GM12878 (cell line): ENCODE data around the gene ALDH3B2. TPM values are rescaled to one million over a fixed set of nuclear protein-coding genes. Genes with fewer than 3 reads are reported as not detected.

ENCODE experiments used
- ATAC-seq: fragments of 200-7000 bp; cut with Tn5 transposase; 3 replicates; pipeline ENCODE4 v1.9.1; 2020; ENCODE audit warnings: mild to moderate bottlenecking, moderate library complexity
- BruUV-seq: library from RNA; stranded (reverse); fragments of 400-500 nt; replicated peaks from 2 replicates; lab custom pipeline; 2021; lab: Mats Ljungman, UMichigan
- CTCF ChIA-PET: fragments of 300-600 bp; sonication (Branson Sonifier 250); formaldehyde crosslinking; extraction: SDS; loops from one replicate; lab custom pipeline; 2021; ENCODE audit warnings: inconsistent platforms; lab: Yijun Ruan, JAX
- POLR2A ChIA-PET: fragments of 350-600 bp; formaldehyde crosslinking; extraction: SDS; loops from one replicate; lab custom pipeline; 2021; ENCODE audit warnings: inconsistent platforms; lab: Charles Lee
- RAD21 ChIA-PET: fragments of 300-600 bp; sonication (Branson Sonifier 250); formaldehyde crosslinking; loops from one replicate; lab custom pipeline; 2023; ENCODE audit warnings: antibody characterized with exemption; ENCODE audit not compliant: unreplicated experiment; lab: Charles Lee
- SMC1A ChIA-PET: fragments of 300-600 bp; sonication (Branson Sonifier 250); formaldehyde crosslinking; loops from one replicate; lab custom pipeline; 2023; ENCODE audit not compliant: unreplicated experiment, uncharacterized antibody; lab: Charles Lee
- DNase-seq: peaks from one replicate; pipeline ENCODE4 v3.0.0-alpha.2; 2011; ENCODE audit warnings: low read depth, low spot score
- FAIRE-seq: peaks from 3 replicates; lab custom pipeline; 2011; peaks lifted over from hg19 to GRCh38; lab: Jason Lieb, UNC
- H2AFZ ChIP-seq: 2 replicates; pipeline ENCODE4 v1.6.0; 2011; ENCODE audit warnings: low read depth, low read length, control low read depth; ENCODE audit not compliant: control insufficient read depth
- H3K27ac ChIP-seq: 2 replicates; pipeline ENCODE4 v1.5.1; 2011; ENCODE audit warnings: control low read depth; ENCODE audit not compliant: control insufficient read depth, insufficient read depth
- H3K27me3 ChIP-seq, 2 experiments: replicated peaks in 1 of 2; 2 replicates each; pipeline versions ENCODE4 v1.6.0 to v1.6.1; 2011; ENCODE audit warnings: low read length in 1 of 2; ENCODE audit not compliant: control insufficient read depth in 2 of 2, insufficient read depth in 2 of 2
- H3K36me3 ChIP-seq, 2 experiments: 2 replicates each; pipeline ENCODE4 v1.5.1; 2011; ENCODE audit warnings: low read length in 1 of 2; ENCODE audit not compliant: control insufficient read depth in 2 of 2, insufficient read depth in 2 of 2
- H3K4me1 ChIP-seq: 2 replicates; pipeline ENCODE4 v1.6.1; 2011; ENCODE audit warnings: mild to moderate bottlenecking, low read length, moderate library complexity, mixed read lengths; ENCODE audit not compliant: control insufficient read depth, insufficient read depth
- H3K4me2 ChIP-seq: 2 replicates; pipeline ENCODE4 v1.6.0; 2011; ENCODE audit warnings: control low read depth; ENCODE audit not compliant: control insufficient read depth, insufficient read depth
- H3K4me3 ChIP-seq: fragments of 200-600 bp; sonication (generic); 2 replicates; pipeline ENCODE4 v1.5.1; 2016
- H3K79me2 ChIP-seq: 2 replicates; pipeline ENCODE4 v1.6.0; 2011; ENCODE audit warnings: low read length; ENCODE audit not compliant: control insufficient read depth, insufficient read depth
- H3K9ac ChIP-seq: 2 replicates; pipeline ENCODE4 v1.8.0; 2011; ENCODE audit warnings: low read length, control low read depth, mixed read lengths; ENCODE audit not compliant: control insufficient read depth, insufficient read depth
- H3K9me3 ChIP-seq: replicated peaks from 3 replicates; pipeline ENCODE4 v1.5.1; 2011; ENCODE audit warnings: mild to moderate bottlenecking, low read length; ENCODE audit not compliant: control insufficient read depth, insufficient read depth
- H4K20me1 ChIP-seq: 2 replicates; pipeline ENCODE4 v1.6.0; 2011; ENCODE audit not compliant: control insufficient read depth, insufficient read depth
- CHD1 ChIP-seq: IDR thresholded peaks from 2 replicates; pipeline ENCODE4 v1.6.1; 2012; ENCODE audit warnings: low read depth, low read length, improper control_type of control experiment
- HDGF ChIP-seq: fragments of 450-650 bp; IDR thresholded peaks from 2 replicates; pipeline ENCODE4 v1.6.1; 2016; ENCODE audit warnings: antibody characterized with exemption
- IRF4 ChIP-seq: IDR thresholded peaks from 2 replicates; pipeline ENCODE4 v1.6.1; 2011; ENCODE audit warnings: low read depth, low read length
- LARP7 ChIP-seq: fragments of 450-650 bp; IDR thresholded peaks from 2 replicates; pipeline ENCODE4 v1.6.1; 2017; ENCODE audit warnings: mild to moderate bottlenecking
- RAD51 ChIP-seq: fragments of 450-650 bp; IDR thresholded peaks from 2 replicates; pipeline ENCODE4 v1.6.1; 2016; ENCODE audit warnings: moderate library complexity, mild to moderate bottlenecking, inconsistent platforms
- WGBS: methylation state at CpG from one replicate; pipeline ENCODE4 v1.1.6; 2016; ENCODE audit warnings: low lambda C conversion rate; ENCODE audit not compliant: insufficient replicate concordance, insufficient coverage; ENCODE audit errors: missing lambda C conversion rate; 5-methylcytosine and 5-hydroxymethylcytosine counted together
- in situ Hi-C: fragments of 300-500 bp; cut with MboI; formaldehyde crosslinking; loops from 9 replicates; pipeline ENCODE4 v1.14.3; 2018; ENCODE audit warnings: mixed read lengths
- intact Hi-C: fragments of 100-400 bp; cut with micrococcal nuclease; formaldehyde crosslinking; loops from one replicate; pipeline ENCODE4 v1.14.2; 2022; ENCODE audit not compliant: unreplicated experiment
- polyA plus RNA-seq, 11 experiments: library from polyadenylated mRNA; depleted of rRNA in 4 of 11; unstranded in 6 of 11; stranded (reverse) in 5 of 11; fragments of >200 nt; fragmentation: Nextera tagmentation in 4 of 11; fragmentation: Illumina TruSeq in 1 of 11; extraction: Ambion mirVana in 4 of 11; extraction: Trizol in 1 of 11; gene quantifications; 1 replicate in 1 of 11; 2 replicates in 10 of 11; pipeline versions ENCODE4 v1.2.1 to v1.2.3, GENCODE V29; 2011 to 2016; ENCODE audit warnings: inconsistent platforms in 2 of 11, missing spikeins in 2 of 11, low read depth in 1 of 11
- total RNA-seq, 4 experiments: library from RNA; depleted of rRNA in 3 of 4; stranded (reverse); fragments of >200 nt in 3 of 4; fragmentation: Illumina TruSeq in 1 of 4; extraction: Trizol in 1 of 4; gene quantifications; 2 replicates each; pipeline versions ENCODE4 v1.2.1 to v1.2.3, GENCODE V29; 2013 to 2021
- TF ChIP-seq, protein P1 (sequence below): IDR thresholded peaks from 2 replicates; pipeline ENCODE4 v1.6.1; 2012; ENCODE audit warnings: low read depth, low read length, improper control_type of control experiment
- TF ChIP-seq, protein P2 (sequence below): fragments of 450-650 bp; formaldehyde crosslinking; IDR thresholded peaks from 2 replicates; pipeline ENCODE4 v1.4.0; 2022; ENCODE audit warnings: mild to moderate bottlenecking, moderate library complexity

Gene ALDH3B2
- total and polyA plus RNA-seq, 10 of the 15 experiments (the other 5 are each of a cell fraction or from before 2014, with no cell fraction given): 0.09 to 0.17 TPM; not detected in 8

- Histone ChIP-seq H3K27me3 (no peaks in the 10 kb centered on the region), H4K20me1 (no peaks in the 10 kb centered on the region), H3K27ac (peak overlapping the region; percentile 97), H3K36me3 (peaks cover 10 to 22% of the 10 kb centered on the region in 2 experiments; a peak in 3 of 4 replicates), H3K4me3 (no peak overlapping the region), H3K9me3 (no peaks in the 10 kb centered on the region), H3K4me1 (peaks cover 23% of the 10 kb centered on the region), H3K4me2 (peak overlapping the region; percentile 69), H2AFZ (peak overlapping the region; percentile 89), H3K79me2 (peaks cover under 1% of the 10 kb centered on the region), H3K9ac (peak overlapping the region; percentile 76)
- DNase-seq (no peak), ATAC-seq (no peak), FAIRE-seq (no peak)
- intact Hi-C loops: loop anchor here (5.0 kb wide), 1 partner anchor 41 kb away; no protein-coding TSS in a partner anchor
- TF ChIP-seq IRF4 (no peak), CHD1 (no peak), HDGF (0 out of 2 replicates have a peak, but pooled peaks have one; percentile 56), RAD51 (peak; percentile 31; the same call in 1 of the 2 replicates), LARP7 (peak; percentile 75)
- TF ChIP-seq, protein P1, sequence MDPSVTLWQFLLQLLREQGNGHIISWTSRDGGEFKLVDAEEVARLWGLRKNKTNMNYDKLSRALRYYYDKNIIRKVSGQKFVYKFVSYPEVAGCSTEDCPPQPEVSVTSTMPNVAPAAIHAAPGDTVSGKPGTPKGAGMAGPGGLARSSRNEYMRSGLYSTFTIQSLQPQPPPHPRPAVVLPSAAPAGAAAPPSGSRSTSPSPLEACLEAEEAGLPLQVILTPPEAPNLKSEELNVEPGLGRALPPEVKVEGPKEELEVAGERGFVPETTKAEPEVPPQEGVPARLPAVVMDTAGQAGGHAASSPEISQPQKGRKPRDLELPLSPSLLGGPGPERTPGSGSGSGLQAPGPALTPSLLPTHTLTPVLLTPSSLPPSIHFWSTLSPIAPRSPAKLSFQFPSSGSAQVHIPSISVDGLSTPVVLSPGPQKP: 0 out of 2 replicates have a peak, but pooled peaks have one; percentile 1
- TF ChIP-seq, protein P2, sequence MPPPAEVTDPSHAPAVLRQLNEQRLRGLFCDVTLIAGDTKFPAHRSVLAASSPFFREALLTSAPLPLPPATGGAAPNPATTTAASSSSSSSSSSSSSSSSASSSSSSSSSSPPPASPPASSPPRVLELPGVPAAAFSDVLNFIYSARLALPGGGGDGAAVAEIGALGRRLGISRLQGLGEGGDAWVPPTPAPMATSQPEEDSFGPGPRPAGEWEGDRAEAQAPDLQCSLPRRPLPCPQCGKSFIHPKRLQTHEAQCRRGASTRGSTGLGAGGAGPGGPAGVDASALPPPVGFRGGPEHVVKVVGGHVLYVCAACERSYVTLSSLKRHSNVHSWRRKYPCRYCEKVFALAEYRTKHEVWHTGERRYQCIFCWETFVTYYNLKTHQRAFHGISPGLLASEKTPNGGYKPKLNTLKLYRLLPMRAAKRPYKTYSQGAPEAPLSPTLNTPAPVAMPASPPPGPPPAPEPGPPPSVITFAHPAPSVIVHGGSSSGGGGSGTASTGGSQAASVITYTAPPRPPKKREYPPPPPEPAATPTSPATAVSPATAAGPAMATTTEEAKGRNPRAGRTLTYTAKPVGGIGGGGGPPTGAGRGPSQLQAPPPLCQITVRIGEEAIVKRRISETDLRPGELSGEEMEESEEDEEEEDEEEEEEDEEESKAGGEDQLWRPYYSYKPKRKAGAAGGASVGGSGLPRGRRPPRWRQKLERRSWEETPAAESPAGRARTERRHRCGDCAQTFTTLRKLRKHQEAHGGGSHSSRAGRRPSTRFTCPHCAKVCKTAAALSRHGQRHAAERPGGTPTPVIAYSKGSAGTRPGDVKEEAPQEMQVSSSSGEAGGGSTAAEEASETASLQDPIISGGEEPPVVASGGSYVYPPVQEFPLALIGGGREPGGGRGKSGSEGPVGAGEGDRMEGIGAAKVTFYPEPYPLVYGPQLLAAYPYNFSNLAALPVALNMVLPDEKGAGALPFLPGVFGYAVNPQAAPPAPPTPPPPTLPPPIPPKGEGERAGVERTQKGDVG (CRISPR knock-in tag): peak; percentile 74; the same call in 1 of the 2 replicates
- in situ Hi-C loops: no loop called here
- RAD21 ChIA-PET: interaction anchor here (0.6 to 2.9 kb wide), 8 partner anchors 13 to 53 kb away, joined by 3 to 26 read pairs (median 5); partner anchors contain the start of genes GSTP1 and NUDT8
- CTCF ChIA-PET: interaction anchor here (0.7 to 6.0 kb wide), 10 partner anchors 13 to 148 kb away, joined by 3 to 71 read pairs (median 8); partner anchors contain the start of genes ACY3, GSTP1 and NUDT8
- SMC1A ChIA-PET: interaction anchor here (1.1 to 3.4 kb wide), 8 partner anchors 11 to 53 kb away, joined by 3 to 15 read pairs (median 6); partner anchors contain the start of genes GSTP1 and NUDT8
- POLR2A ChIA-PET: interaction anchor here (1.1 to 3.5 kb wide), 8 partner anchors 13 to 260 kb away, joined by 3 to 25 read pairs (median 6); partner anchors contain the start of genes ACY3, GSTP1, NUDT8 and POLD4
- BruUV-seq: no TSS peak
- WGBS: 60% methylated on average over 17 of the region's 17 CpGs
Observed at GRCh38 chr11:67613313-67613959, 61.0 kb downstream of the ALDH3B2 start.
